ENCODE measurements around the gene KMO.
A peak's percentile ranks its signal among the peaks of the same experiment; 100 is the strongest.

KMO gene

GRCh38 chr1:241536304-241536703 lies 4.1 kb downstream of the KMO start:
- Histone ChIP-seq H3K4me3 (ENCODE audit: control insufficient read depth in 1 of 7, extremely low read depth in 1 of 7, insufficient read depth in 4 of 7, low read depth in 2 of 7, low read length in 6 of 7) (no peak overlapping the region), H3K27ac (ENCODE audit: insufficient read depth in 1 of 2, low read depth in 1 of 2, low read length in 2 of 2, poor library complexity in 1 of 2, severe bottlenecking in 2 of 2) (no peak overlapping the region), H3K27me3 (replicated peaks in 2 of 5; ENCODE audit: control insufficient read depth in 4 of 5, insufficient read depth in 5 of 5, low read length in 4 of 5) (no peaks in the 10 kb centered on the region), H3K36me3 (ENCODE audit: control insufficient read depth in 4 of 4, insufficient read depth in 4 of 4, low read length in 3 of 4) (no peaks in the 10 kb centered on the region), H3K9me3 (ENCODE audit: control extremely low read depth in 1 of 5, control insufficient read depth in 4 of 5, insufficient read depth in 2 of 5, low read depth in 1 of 5, low read length in 4 of 5) (no peaks in the 10 kb centered on the region), H3K4me1 (ENCODE audit: control extremely low read depth in 1 of 4, control insufficient read depth in 4 of 4, insufficient read depth in 4 of 4, low read length in 3 of 4) (peaks cover 0 to 19% (median 8%) of the 10 kb centered on the region in 4 experiments)
- WGBS (ENCODE audit: insufficient coverage): 100% methylated on average over 1 of the region's 1 CpG
- CTCF ChIA-PET: interaction anchor here (1.5 to 2.1 kb wide), 2 partner anchors 10 to 297 kb away, joined by 4 to 5 read pairs; no protein-coding TSS in a partner anchor
- POLR2A ChIA-PET: no interaction called here
- no peak for DNase-seq

GRCh38 chr1:241536969-241537368 lies 4.8 kb downstream of the KMO start:
- 100% methylated on average over 1 of the region's 2 CpGs for WGBS (ENCODE audit: insufficient coverage)
- ChIA-PET CTCF (interaction anchor here (1.0 to 2.1 kb wide), 2 partner anchors 9 to 55 kb away, joined by 3 to 5 read pairs; no protein-coding TSS in a partner anchor), POLR2A (no interaction called here)
- DNase-seq: no peak
- Histone ChIP-seq H3K4me3 (ENCODE audit: control insufficient read depth in 1 of 7, extremely low read depth in 1 of 7, insufficient read depth in 4 of 7, low read depth in 2 of 7, low read length in 6 of 7) (no peak overlapping the region), H3K36me3 (ENCODE audit: control insufficient read depth in 4 of 4, insufficient read depth in 4 of 4, low read length in 3 of 4) (no peaks in the 10 kb centered on the region), H3K4me1 (ENCODE audit: control extremely low read depth in 1 of 4, control insufficient read depth in 4 of 4, insufficient read depth in 4 of 4, low read length in 3 of 4) (peaks cover 0 to 19% (median 8%) of the 10 kb centered on the region in 4 experiments), H3K27me3 (replicated peaks in 2 of 5; ENCODE audit: control insufficient read depth in 4 of 5, insufficient read depth in 5 of 5, low read length in 4 of 5) (no peaks in the 10 kb centered on the region), H3K9me3 (ENCODE audit: control extremely low read depth in 1 of 5, control insufficient read depth in 4 of 5, insufficient read depth in 2 of 5, low read depth in 1 of 5, low read length in 4 of 5) (no peaks in the 10 kb centered on the region), H3K27ac (ENCODE audit: insufficient read depth in 1 of 2, low read depth in 1 of 2, low read length in 2 of 2, poor library complexity in 1 of 2, severe bottlenecking in 2 of 2) (no peak overlapping the region)

- POLR2A ChIA-PET: no interaction called here
- 100% methylated on average over 3 of the region's 7 CpGs for WGBS (ENCODE audit: insufficient coverage)
- Histone ChIP-seq H3K27ac (ENCODE audit: insufficient read depth in 1 of 2, low read depth in 1 of 2, low read length in 2 of 2, poor library complexity in 1 of 2, severe bottlenecking in 2 of 2) (no peak overlapping the region), H3K4me1 (ENCODE audit: control extremely low read depth in 1 of 4, control insufficient read depth in 4 of 4, insufficient read depth in 4 of 4, low read length in 3 of 4) (peaks cover 0 to 4% (median 0%) of the 10 kb centered on the region in 4 experiments), H3K36me3 (ENCODE audit: control insufficient read depth in 4 of 4, insufficient read depth in 4 of 4, low read length in 3 of 4) (no peaks in the 10 kb centered on the region), H3K9me3 (ENCODE audit: control extremely low read depth in 1 of 5, control insufficient read depth in 4 of 5, insufficient read depth in 2 of 5, low read depth in 1 of 5, low read length in 4 of 5) (no peaks in the 10 kb centered on the region), H3K4me3 (ENCODE audit: control insufficient read depth in 1 of 7, extremely low read depth in 1 of 7, insufficient read depth in 4 of 7, low read depth in 2 of 7, low read length in 6 of 7) (no peak overlapping the region), H3K27me3 (replicated peaks in 2 of 5; ENCODE audit: control insufficient read depth in 4 of 5, insufficient read depth in 5 of 5, low read length in 4 of 5) (no peaks in the 10 kb centered on the region)
- CTCF ChIA-PET: no interaction called here
- DNase-seq: no peak
These were observed 10.2 kb downstream of the KMO start for GRCh38 chr1:241542199-241542907.

DNA sequence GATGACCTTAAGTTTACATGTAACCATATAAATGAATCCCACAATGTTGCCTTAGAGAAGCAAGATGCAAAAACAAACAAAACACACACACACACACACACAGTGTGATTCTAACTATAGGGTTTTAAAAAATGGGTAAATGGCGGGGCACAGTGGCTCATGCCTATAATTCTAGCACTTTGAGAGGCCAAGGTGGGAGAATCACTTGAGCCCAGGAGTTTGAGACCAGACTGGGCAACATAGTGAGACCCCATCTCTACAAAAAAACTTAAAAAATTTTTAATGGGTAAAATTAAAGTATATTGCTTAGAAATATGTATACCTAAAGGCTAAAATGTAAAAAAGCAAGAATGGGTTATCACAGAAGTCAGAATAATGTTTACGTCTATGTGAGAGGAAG lies 15.8 kb downstream of the KMO start:
- no peaks in the 10 kb centered on the region for H3K36me3 ChIP-seq (ENCODE audit: control insufficient read depth in 4 of 4, insufficient read depth in 4 of 4, low read length in 3 of 4)
- H3K9me3 ChIP-seq (ENCODE audit: control extremely low read depth in 1 of 5, control insufficient read depth in 4 of 5, insufficient read depth in 2 of 5, low read depth in 1 of 5, low read length in 4 of 5): no peaks in the 10 kb centered on the region
- ChIA-PET POLR2A (no interaction called here), CTCF (no interaction called here)
- 100% methylated on average over 1 of the region's 2 CpGs for WGBS (ENCODE audit: insufficient coverage)
- peaks cover 5 to 26% (median 17%) of the 10 kb centered on the region in 4 experiments for H3K4me1 ChIP-seq (ENCODE audit: control extremely low read depth in 1 of 4, control insufficient read depth in 4 of 4, insufficient read depth in 4 of 4, low read length in 3 of 4)
- no peaks in the 10 kb centered on the region for H3K27me3 ChIP-seq (replicated peaks in 2 of 5; ENCODE audit: control insufficient read depth in 4 of 5, insufficient read depth in 5 of 5, low read length in 4 of 5)
- DNase-seq: no peak
- no peak overlapping the region for H3K27ac ChIP-seq (ENCODE audit: insufficient read depth in 1 of 2, low read depth in 1 of 2, low read length in 2 of 2, poor library complexity in 1 of 2, severe bottlenecking in 2 of 2)
- H3K4me3 ChIP-seq (ENCODE audit: control insufficient read depth in 1 of 7, extremely low read depth in 1 of 7, insufficient read depth in 4 of 7, low read depth in 2 of 7, low read length in 6 of 7): no peak overlapping the region

DNA sequence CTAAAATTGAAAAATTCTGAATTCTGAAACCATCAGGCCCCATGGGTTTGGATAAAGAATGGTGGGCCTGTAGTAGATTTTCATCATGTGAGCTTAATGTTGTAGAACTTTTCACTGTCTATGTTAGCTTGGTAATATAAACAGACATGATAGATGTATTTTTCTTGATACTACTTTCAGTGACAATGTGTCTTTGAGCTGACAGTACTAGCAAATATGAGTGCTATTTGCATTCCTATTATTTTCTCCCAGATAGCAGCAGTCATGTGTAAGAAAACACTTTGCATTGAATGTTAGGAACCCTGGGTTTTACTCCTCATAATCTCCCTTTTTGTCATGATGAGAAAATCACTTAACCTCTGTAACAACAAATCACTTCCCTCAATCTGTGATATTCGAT lies 18.1 kb downstream of the KMO start:
- H3K4me1 ChIP-seq (ENCODE audit: control extremely low read depth in 1 of 4, control insufficient read depth in 4 of 4, insufficient read depth in 4 of 4, low read length in 3 of 4): peaks cover 5 to 35% (median 17%) of the 10 kb centered on the region in 4 experiments
- DNase-seq: no peak
- ChIA-PET CTCF (interaction anchor here (0.7 kb wide), 1 partner anchor 25 kb away, joined by 3 read pairs; no protein-coding TSS in a partner anchor), POLR2A (no interaction called here)
- H3K36me3 ChIP-seq (ENCODE audit: control insufficient read depth in 4 of 4, insufficient read depth in 4 of 4, low read length in 3 of 4): no peaks in the 10 kb centered on the region
- H3K27me3 ChIP-seq (replicated peaks in 2 of 5; ENCODE audit: control insufficient read depth in 4 of 5, insufficient read depth in 5 of 5, low read length in 4 of 5): no peaks in the 10 kb centered on the region
- no peak overlapping the region for H3K27ac ChIP-seq (ENCODE audit: insufficient read depth in 1 of 2, low read depth in 1 of 2, low read length in 2 of 2, poor library complexity in 1 of 2, severe bottlenecking in 2 of 2)
- H3K4me3 ChIP-seq (ENCODE audit: control insufficient read depth in 1 of 7, extremely low read depth in 1 of 7, insufficient read depth in 4 of 7, low read depth in 2 of 7, low read length in 6 of 7): no peak overlapping the region
- H3K9me3 ChIP-seq (ENCODE audit: control extremely low read depth in 1 of 5, control insufficient read depth in 4 of 5, insufficient read depth in 2 of 5, low read depth in 1 of 5, low read length in 4 of 5): no peaks in the 10 kb centered on the region
- no CpG with 5 or more reads among the region's 1 CpG for WGBS (ENCODE audit: insufficient coverage)

DNA sequence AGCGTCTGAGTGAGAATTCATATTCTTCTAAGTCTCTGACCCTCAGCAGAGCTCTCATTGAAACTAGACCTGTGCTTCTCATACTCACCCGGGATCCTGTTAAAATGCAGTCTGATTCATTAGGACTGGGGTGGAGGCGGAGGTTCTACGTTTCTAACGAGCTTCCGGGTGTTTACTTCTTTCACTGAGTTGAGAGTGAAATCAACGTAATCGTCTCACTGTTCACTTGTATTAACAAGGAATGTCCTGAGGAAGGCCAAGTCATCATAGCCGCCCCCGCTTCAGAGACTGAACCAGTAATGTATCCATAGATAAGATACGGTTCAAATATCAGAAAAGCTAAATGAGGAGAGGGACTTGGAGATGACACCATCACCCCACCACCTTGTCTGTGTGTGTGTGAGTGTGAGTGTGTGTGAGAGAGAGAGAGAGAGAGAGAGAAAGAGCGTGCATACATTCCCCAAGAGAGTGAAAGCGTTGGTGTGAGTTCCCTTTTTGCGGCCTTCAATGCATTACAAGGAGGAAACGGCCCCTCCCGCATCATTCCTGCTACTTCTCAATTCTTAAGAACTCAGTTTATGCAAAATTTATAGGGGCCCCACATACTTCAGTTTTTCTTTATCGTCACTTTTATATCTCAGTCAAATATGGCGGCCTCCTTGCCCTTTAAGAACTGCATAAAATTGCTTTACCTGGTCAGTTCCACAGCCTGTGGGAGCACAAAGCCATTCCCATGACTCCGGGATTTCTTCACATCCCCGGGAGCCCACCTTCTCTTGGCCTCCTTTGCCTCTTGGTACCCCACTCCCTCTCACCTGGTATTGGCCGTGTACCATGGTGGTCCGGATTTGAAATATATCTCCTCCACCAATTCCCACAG lies 19.8 kb downstream of the KMO start:
- Histone ChIP-seq H3K27me3 (replicated peaks in 2 of 5; ENCODE audit: control insufficient read depth in 4 of 5, insufficient read depth in 5 of 5, low read length in 4 of 5) (no peaks in the 10 kb centered on the region), H3K9me3 (ENCODE audit: control extremely low read depth in 1 of 5, control insufficient read depth in 4 of 5, insufficient read depth in 2 of 5, low read depth in 1 of 5, low read length in 4 of 5) (no peaks in the 10 kb centered on the region), H3K4me3 (ENCODE audit: control insufficient read depth in 1 of 7, extremely low read depth in 1 of 7, insufficient read depth in 4 of 7, low read depth in 2 of 7, low read length in 6 of 7) (peak overlapping the region in 6 of 7 experiments; percentile 51 to 80 (median 68)), H3K4me1 (ENCODE audit: control extremely low read depth in 1 of 4, control insufficient read depth in 4 of 4, insufficient read depth in 4 of 4, low read length in 3 of 4) (peaks cover 5 to 35% (median 17%) of the 10 kb centered on the region in 4 experiments), H3K36me3 (ENCODE audit: control insufficient read depth in 4 of 4, insufficient read depth in 4 of 4, low read length in 3 of 4) (no peaks in the 10 kb centered on the region), H3K27ac (ENCODE audit: insufficient read depth in 1 of 2, low read depth in 1 of 2, low read length in 2 of 2, poor library complexity in 1 of 2, severe bottlenecking in 2 of 2) (peak overlapping the region; percentile 65 to 90)
- WGBS (ENCODE audit: insufficient coverage): 24% methylated on average over 17 of the region's 22 CpGs
- POLR2A ChIA-PET: interaction anchor here (1.2 kb wide), 1 partner anchor 19 kb away, joined by 5 read pairs; the partner anchor contains the start of gene KMO
- CTCF ChIA-PET: no interaction called here
- DNase-seq: peak; percentile 86 to 97 (median 96)
